ENCODE data around the gene INPP5J.

DNA sequence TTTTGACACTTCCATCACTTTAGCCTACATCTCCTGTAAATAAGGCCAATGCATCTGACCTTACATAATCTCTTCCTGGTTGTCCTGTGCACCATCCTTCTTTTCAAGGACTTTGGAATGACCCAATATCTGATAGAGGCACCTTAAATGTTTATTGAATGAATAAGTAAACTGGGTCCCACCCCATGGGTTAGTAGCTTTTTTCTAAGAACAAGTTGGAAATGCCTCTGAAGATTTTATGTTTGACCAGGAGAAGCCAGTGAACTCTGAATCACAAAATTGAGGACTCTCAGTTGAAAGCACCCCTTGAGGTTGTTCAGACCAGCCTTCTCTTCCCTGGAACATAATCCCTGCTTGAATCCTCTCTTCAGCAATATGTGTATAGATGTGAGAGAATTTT is 38.6 kb downstream of the INPP5J start:
- TF ChIP-seq EZH2 (IDR thresholded peaks at IDR 0.05; ENCODE audit: low read length): no peak
- TF ChIP-seq, protein P1, sequence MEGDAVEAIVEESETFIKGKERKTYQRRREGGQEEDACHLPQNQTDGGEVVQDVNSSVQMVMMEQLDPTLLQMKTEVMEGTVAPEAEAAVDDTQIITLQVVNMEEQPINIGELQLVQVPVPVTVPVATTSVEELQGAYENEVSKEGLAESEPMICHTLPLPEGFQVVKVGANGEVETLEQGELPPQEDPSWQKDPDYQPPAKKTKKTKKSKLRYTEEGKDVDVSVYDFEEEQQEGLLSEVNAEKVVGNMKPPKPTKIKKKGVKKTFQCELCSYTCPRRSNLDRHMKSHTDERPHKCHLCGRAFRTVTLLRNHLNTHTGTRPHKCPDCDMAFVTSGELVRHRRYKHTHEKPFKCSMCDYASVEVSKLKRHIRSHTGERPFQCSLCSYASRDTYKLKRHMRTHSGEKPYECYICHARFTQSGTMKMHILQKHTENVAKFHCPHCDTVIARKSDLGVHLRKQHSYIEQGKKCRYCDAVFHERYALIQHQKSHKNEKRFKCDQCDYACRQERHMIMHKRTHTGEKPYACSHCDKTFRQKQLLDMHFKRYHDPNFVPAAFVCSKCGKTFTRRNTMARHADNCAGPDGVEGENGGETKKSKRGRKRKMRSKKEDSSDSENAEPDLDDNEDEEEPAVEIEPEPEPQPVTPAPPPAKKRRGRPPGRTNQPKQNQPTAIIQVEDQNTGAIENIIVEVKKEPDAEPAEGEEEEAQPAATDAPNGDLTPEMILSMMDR (optimal IDR thresholded peaks at IDR 0.05 in 1 of 3, IDR thresholded peaks at IDR 0.05 in 1 of 3, conservative IDR thresholded peaks at IDR 0.05 in 1 of 3; ENCODE audit: extremely low read depth in 1 of 3, insufficient read depth in 2 of 3, low read length in 3 of 3): no peak

Data from keratinocyte (primary cell).